ENCODE measurements around the gene CYFIP2.
A peak's percentile ranks its signal among the peaks of the same experiment; 100 is the strongest.

CYFIP2 gene

GRCh38 chr5:157362502-157362901 is 96.6 kb downstream of the CYFIP2 start:
- no peak for DNase-seq

- DNase-seq, result no peak
These were observed 97.1 kb downstream of the CYFIP2 start for GRCh38 chr5:157362982-157363381.

GRCh38 chr5:157365732-157366131 is 99.8 kb downstream of the CYFIP2 start:
- no peak for DNase-seq

- no peak for DNase-seq
These were observed 101.1 kb downstream of the CYFIP2 start for GRCh38 chr5:157366741-157367674.

GRCh38 chr5:157369507-157369906 is 103.6 kb downstream of the CYFIP2 start:
- no peak for DNase-seq

- no peak for DNase-seq
These were observed 105.0 kb downstream of the CYFIP2 start for GRCh38 chr5:157370967-157371366.

GRCh38 chr5:157371655-157372471 is 105.9 kb downstream of the CYFIP2 start:
- no peak for DNase-seq

- no peak for DNase-seq
These were observed 106.5 kb downstream of the CYFIP2 start for GRCh38 chr5:157372472-157372822.

- DNase-seq, result no peak
These were observed 112.6 kb downstream of the CYFIP2 start for GRCh38 chr5:157378509-157378908.

- DNase-seq, result no peak
These were observed 114.1 kb downstream of the CYFIP2 start for GRCh38 chr5:157379983-157380382.

GRCh38 chr5:157381746-157382145 is 115.8 kb downstream of the CYFIP2 start:
- DNase-seq, result no peak

GRCh38 chr5:157382996-157383800 is 117.3 kb downstream of the CYFIP2 start:
- DNase-seq, result no peak

- DNase-seq, result no peak
These were observed 119.2 kb downstream of the CYFIP2 start for GRCh38 chr5:157384971-157385709.

- no peak for DNase-seq
These were observed 121.2 kb downstream of the CYFIP2 start for GRCh38 chr5:157387041-157387563.

- DNase-seq, result no peak
These were observed 121.8 kb downstream of the CYFIP2 start for GRCh38 chr5:157387683-157388093.

- no peak for DNase-seq
These were observed 122.3 kb downstream of the CYFIP2 start for GRCh38 chr5:157388111-157388710.

- no peak for DNase-seq
These were observed 123.2 kb downstream of the CYFIP2 start for GRCh38 chr5:157389103-157389502.

GRCh38 chr5:157390133-157390532 is 124.2 kb downstream of the CYFIP2 start:
- DNase-seq, result peak; percentile 10

GRCh38 chr5:157390551-157391297 is 124.8 kb downstream of the CYFIP2 start:
- peak; percentile 65 for DNase-seq

GRCh38 chr5:157398305-157398704 is 132.4 kb downstream of the CYFIP2 start:
- no peak for DNase-seq
